MCF 10A (cell line): Measurements from ENCODE around the gene AAGAB. TPM values are rescaled to one million over a fixed set of nuclear protein-coding genes. Genes with fewer than 3 reads are reported as not detected.

Experiments
- BruUV-seq: library from RNA; stranded (reverse); fragments of 400-500 nt; replicated peaks from 2 replicates; lab custom pipeline; 2021; lab: Mats Ljungman, UMichigan
- CTCF ChIA-PET: fragments of 300-600 bp; sonication (Branson Sonifier 250); formaldehyde crosslinking; extraction: SDS; loops from one replicate; lab custom pipeline; 2021; ENCODE audit warnings: antibody characterized with exemption, inconsistent platforms; lab: Yijun Ruan, JAX
- POLR2A ChIA-PET: fragments of 300-600, 350-650 bp; sonication (Branson Sonifier 250); formaldehyde crosslinking; extraction: SDS; loops from one replicate; lab custom pipeline; 2020; ENCODE audit warnings: antibody characterized with exemption, inconsistent platforms; lab: Yijun Ruan, JAX
- DNase-seq: peaks from one replicate; pipeline ENCODE4 v3.0.0-alpha.2; 2018; ENCODE audit not compliant: unreplicated experiment
- H3K27ac Mint-ChIP-seq: one replicate; pipeline ENCODE4 v1.8.0; 2022; ENCODE audit warnings: mild to moderate bottlenecking, low read depth, mixed read lengths; ENCODE audit not compliant: unreplicated experiment
- H3K27me3 Mint-ChIP-seq: one replicate; pipeline ENCODE4 v1.8.0; 2022; ENCODE audit warnings: mixed read lengths; ENCODE audit not compliant: insufficient read depth, unreplicated experiment
- H3K36me3 Mint-ChIP-seq: one replicate; pipeline ENCODE4 v1.8.0; 2022; ENCODE audit warnings: mild to moderate bottlenecking, moderate library complexity, mixed read lengths; ENCODE audit not compliant: insufficient read depth, unreplicated experiment
- H3K4me1 Mint-ChIP-seq: one replicate; pipeline ENCODE4 v1.8.0; 2022; ENCODE audit warnings: mixed read lengths; ENCODE audit not compliant: insufficient read depth, unreplicated experiment
- H3K4me3 Mint-ChIP-seq: one replicate; pipeline ENCODE4 v1.8.0; 2022; ENCODE audit warnings: mild to moderate bottlenecking, moderate library complexity, mixed read lengths; ENCODE audit not compliant: unreplicated experiment
- H3K9me3 Mint-ChIP-seq: one replicate; pipeline ENCODE4 v1.8.0; 2022; ENCODE audit warnings: mixed read lengths; ENCODE audit not compliant: unreplicated experiment
- intact Hi-C: fragments of 100-400 bp; cut with micrococcal nuclease; formaldehyde crosslinking; loops from 2 replicates; pipeline ENCODE4 v1.14.1; 2022
- total RNA-seq: library from RNA; stranded (reverse); gene quantifications from 2 replicates; pipeline ENCODE4 v1.2.3, GENCODE V29; 2022
- TF ChIP-seq, protein P1 (sequence below): fragments of 200-600 bp; IDR thresholded peaks from one replicate; pipeline ENCODE4 v1.8.0; 2022; ENCODE audit warnings: antibody characterized with exemption, mild to moderate bottlenecking; ENCODE audit not compliant: unreplicated experiment

The AAGAB gene
- total RNA-seq, 1 experiment from 2014 or later = 52.7 TPM

DNA sequence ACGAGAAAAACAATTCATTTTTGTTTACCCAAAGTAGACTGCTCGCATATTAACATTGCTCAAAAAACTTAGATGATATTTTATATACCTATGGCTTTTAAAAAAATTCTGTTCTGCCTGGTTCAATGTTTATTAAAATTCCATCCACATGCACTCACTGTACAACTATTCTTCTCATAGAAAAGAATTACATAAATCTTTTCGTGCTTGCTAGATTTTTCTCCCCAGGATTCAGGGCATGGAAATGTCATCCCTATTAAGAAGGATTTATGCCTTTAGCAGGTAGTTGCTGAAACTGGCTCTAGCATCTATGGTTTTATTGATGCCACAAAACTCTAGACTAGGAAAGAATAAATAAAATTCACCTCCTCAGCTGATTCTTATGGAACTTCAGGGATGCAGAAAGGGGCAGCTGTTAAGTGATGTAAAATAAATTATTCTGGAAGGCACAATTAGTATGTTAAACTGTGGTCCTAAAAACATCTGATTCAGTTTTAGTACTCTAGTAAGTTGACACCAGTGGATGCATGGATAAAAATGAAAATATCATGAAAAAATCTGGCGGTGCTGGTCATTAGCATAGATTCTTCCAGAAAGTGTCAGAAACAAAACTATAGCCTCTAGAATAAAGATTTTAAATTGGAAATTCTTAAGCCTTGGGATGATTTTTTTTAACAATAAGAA lies 41.6 kb downstream of the AAGAB start:
- DNase-seq = no peak
- no peak overlapping the region for H3K27ac Mint-ChIP-seq
- intact Hi-C loops = no loop called here

DNA sequence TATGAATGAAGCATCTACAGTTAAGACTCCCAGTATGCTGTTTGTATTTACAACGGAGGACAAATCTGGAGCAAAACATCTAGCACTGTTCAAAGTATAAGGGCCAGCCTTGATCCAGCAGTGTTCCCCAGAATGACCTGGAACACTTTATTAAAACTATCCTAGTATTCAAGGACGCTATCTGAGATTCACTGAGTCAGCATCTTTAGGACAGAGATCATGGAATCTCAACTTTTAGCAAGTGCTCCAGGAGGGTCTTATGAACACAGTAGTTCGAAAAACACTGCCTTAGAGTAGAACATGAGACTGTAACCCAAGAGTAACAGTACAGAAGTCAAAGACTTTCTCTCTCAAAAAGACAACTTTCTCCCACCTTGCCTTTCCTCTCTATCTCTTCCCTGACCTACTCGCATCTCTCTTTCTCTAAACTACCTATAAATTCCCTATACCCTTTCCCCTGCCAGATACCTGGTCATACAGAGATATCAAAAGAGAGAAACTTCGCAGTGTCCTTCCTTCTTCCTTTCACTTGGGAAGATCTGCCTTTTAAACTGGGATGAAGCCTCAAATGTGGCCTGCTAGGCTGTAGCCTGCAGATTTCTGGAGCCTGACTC lies 43.8 kb downstream of the AAGAB start:
- intact Hi-C loops = no loop called here
- no peak for DNase-seq
- TF ChIP-seq, protein P1, sequence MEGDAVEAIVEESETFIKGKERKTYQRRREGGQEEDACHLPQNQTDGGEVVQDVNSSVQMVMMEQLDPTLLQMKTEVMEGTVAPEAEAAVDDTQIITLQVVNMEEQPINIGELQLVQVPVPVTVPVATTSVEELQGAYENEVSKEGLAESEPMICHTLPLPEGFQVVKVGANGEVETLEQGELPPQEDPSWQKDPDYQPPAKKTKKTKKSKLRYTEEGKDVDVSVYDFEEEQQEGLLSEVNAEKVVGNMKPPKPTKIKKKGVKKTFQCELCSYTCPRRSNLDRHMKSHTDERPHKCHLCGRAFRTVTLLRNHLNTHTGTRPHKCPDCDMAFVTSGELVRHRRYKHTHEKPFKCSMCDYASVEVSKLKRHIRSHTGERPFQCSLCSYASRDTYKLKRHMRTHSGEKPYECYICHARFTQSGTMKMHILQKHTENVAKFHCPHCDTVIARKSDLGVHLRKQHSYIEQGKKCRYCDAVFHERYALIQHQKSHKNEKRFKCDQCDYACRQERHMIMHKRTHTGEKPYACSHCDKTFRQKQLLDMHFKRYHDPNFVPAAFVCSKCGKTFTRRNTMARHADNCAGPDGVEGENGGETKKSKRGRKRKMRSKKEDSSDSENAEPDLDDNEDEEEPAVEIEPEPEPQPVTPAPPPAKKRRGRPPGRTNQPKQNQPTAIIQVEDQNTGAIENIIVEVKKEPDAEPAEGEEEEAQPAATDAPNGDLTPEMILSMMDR = no peak
- POLR2A ChIA-PET = interaction anchor here (1.1 kb wide), 1 partner anchor 14 kb away, joined by 5 read pairs; no protein-coding TSS in a partner anchor
- CTCF ChIA-PET = no interaction called here
- H3K36me3 Mint-ChIP-seq = peaks cover 29% of the 10 kb centered on the region
- H3K4me3 Mint-ChIP-seq = no peak overlapping the region
- no TSS peak for BruUV-seq
- peaks cover 7% of the 10 kb centered on the region for H3K4me1 Mint-ChIP-seq
- no peak overlapping the region for H3K27ac Mint-ChIP-seq
- H3K27me3 Mint-ChIP-seq = no peaks in the 10 kb centered on the region
- H3K9me3 Mint-ChIP-seq = no peaks in the 10 kb centered on the region

More for the DNA sequence above, 41.6 kb downstream of the AAGAB start:
- TF ChIP-seq, protein P1 = no peak
- Mint-ChIP-seq H3K36me3 (peaks cover 17% of the 10 kb centered on the region), H3K9me3 (no peaks in the 10 kb centered on the region), H3K4me1 (peaks cover 12% of the 10 kb centered on the region), H3K27me3 (no peaks in the 10 kb centered on the region), H3K4me3 (no peak overlapping the region)
- BruUV-seq = no TSS peak
- CTCF ChIA-PET = no interaction called here
- POLR2A ChIA-PET = interaction anchor here (1.0 kb wide), 1 partner anchor 13 kb away, joined by 3 read pairs; no protein-coding TSS in a partner anchor

DNA sequence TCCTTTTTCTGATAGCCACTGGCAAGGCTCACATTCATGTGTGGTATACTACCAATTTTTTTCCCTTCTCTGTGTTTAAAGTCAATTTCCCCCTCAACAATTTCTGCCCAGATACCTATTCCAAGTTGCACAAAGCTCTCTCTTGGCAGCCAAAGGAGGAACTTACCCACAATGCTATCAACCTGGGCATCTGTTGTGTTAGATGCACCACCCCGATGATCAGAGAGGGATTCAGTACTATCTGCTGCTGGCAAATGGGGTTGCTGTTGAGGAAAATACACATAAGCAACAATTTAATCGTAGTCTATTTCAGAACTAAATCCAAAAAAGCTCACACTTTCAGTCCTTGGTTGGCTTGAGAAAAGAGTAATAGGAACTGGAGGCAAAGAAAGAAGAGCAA lies 46.1 kb downstream of the AAGAB start:
- no peak for DNase-seq
- H3K27ac Mint-ChIP-seq = no peak overlapping the region
- ChIA-PET POLR2A (interaction anchor here (0.9 kb wide), 1 partner anchor 30 kb away, joined by 3 read pairs; no protein-coding TSS in a partner anchor), CTCF (interaction anchor here (1.1 to 1.9 kb wide), 2 partner anchors 8 to 16 kb away, joined by 3 to 4 read pairs; no protein-coding TSS in a partner anchor)
- peaks cover 52% of the 10 kb centered on the region for H3K36me3 Mint-ChIP-seq
- intact Hi-C loops = no loop called here
- H3K27me3 Mint-ChIP-seq = no peaks in the 10 kb centered on the region
- no TSS peak for BruUV-seq
- H3K4me1 Mint-ChIP-seq = no peaks in the 10 kb centered on the region
- TF ChIP-seq, protein P1 = no peak
- no peaks in the 10 kb centered on the region for H3K9me3 Mint-ChIP-seq
- H3K4me3 Mint-ChIP-seq = no peak overlapping the region

DNA sequence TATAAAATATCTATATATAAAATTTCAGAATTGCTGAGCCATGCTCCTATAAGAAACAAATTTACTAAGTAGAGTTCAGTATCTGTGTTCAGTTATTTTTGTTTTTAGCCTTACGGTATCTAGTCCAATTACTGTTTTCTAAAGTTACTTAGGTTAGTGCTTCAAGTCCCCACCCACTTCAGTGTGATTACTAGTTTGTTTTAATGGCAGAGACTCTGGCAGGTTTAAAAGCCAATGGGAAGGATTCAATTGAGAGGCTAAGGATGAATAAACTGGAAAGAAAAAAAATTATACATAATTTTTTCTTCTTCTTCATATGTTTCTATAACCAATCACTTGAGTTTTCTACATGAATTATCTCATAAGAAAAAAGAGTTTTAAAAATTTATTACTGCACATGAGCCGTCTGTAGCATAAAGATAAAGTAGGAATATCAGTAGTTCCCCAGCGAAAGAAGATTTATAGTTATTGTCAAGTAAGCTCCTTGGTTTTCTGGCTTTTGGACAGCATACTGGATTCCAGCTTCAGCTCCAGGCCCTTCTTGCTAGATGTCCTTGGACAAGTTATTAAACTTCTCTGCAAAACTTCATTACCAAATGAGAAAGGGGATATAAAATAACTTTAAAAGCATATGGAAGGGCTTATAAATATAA lies 46.8 kb downstream of the AAGAB start:
- H3K27ac Mint-ChIP-seq = no peak overlapping the region
- intact Hi-C loops = no loop called here
- H3K4me1 Mint-ChIP-seq = no peaks in the 10 kb centered on the region
- peaks cover 59% of the 10 kb centered on the region for H3K36me3 Mint-ChIP-seq
- TF ChIP-seq, protein P1 = no peak
- BruUV-seq = no TSS peak
- CTCF ChIA-PET = interaction anchor here (1.9 kb wide), 1 partner anchor 8 kb away, joined by 4 read pairs; no protein-coding TSS in a partner anchor
- POLR2A ChIA-PET = no interaction called here
- DNase-seq = no peak
- no peak overlapping the region for H3K4me3 Mint-ChIP-seq
- no peaks in the 10 kb centered on the region for H3K9me3 Mint-ChIP-seq
- H3K27me3 Mint-ChIP-seq = no peaks in the 10 kb centered on the region
